ENCODE results near the gene TRIM33.

Gene TRIM33

GRCh38 chr1:114359791-114360190 is 151.2 kb downstream of the TRIM33 start:
- no peak for DNase-seq (ENCODE audit: low read depth, low spot score)
- WGBS (ENCODE audit: insufficient coverage, insufficient read length) = no CpG with 5 or more reads among the region's 1 CpG
- H3K36me3 ChIP-seq (ENCODE audit: control insufficient read depth, insufficient read depth, low read length) = no peaks in the 10 kb centered on the region
- H3K27ac ChIP-seq (ENCODE audit: low read length) = no peak overlapping the region
- H3K9me3 ChIP-seq (ENCODE audit: control insufficient read depth, insufficient read depth, low read length) = no peaks in the 10 kb centered on the region; the same call in 1 of the 2 replicates
- H3K4me1 ChIP-seq (ENCODE audit: control insufficient read depth, insufficient read depth, low read length) = no peaks in the 10 kb centered on the region
- no peaks in the 10 kb centered on the region for H3K27me3 ChIP-seq (ENCODE audit: control insufficient read depth, insufficient read depth, low read length)
- no peak overlapping the region for H3K4me3 ChIP-seq (ENCODE audit: low read length)

GRCh38 chr1:114355240-114355639 is 155.8 kb downstream of the TRIM33 start:
- Histone ChIP-seq H3K9me3 (ENCODE audit: control insufficient read depth, insufficient read depth, low read length) (no peaks in the 10 kb centered on the region), H3K27ac (ENCODE audit: low read length) (no peak overlapping the region), H3K4me1 (ENCODE audit: control insufficient read depth, insufficient read depth, low read length) (peaks cover 2% of the 10 kb centered on the region), H3K4me3 (ENCODE audit: low read length) (no peak overlapping the region), H3K36me3 (ENCODE audit: control insufficient read depth, insufficient read depth, low read length) (no peaks in the 10 kb centered on the region), H3K27me3 (ENCODE audit: control insufficient read depth, insufficient read depth, low read length) (no peaks in the 10 kb centered on the region)
- WGBS (ENCODE audit: insufficient coverage, insufficient read length) = no CpG with 5 or more reads among the region's 3 CpGs
- no peak for DNase-seq (ENCODE audit: low read depth, low spot score)

DNA sequence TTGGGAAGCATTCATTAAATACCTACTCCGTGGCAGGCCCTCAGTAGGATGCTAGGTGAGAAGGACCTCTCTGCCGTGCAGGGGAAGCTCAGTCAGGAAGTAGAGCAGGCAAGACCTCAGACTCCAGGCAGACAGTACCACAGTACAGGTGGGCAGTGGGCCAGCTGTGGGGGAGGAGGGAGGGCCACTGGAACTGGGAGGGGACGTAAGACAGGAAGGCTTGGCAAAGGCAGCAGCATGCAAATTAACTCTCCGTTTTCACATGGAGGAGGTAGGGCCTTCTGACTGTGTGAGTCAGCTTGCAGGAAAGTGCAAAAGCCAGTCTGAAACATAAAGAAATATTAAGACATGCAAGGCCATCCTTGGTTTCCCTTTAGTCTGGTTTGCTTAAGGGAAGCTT is 157.7 kb downstream of the TRIM33 start:
- Histone ChIP-seq H3K27ac (ENCODE audit: low read length) (no peak overlapping the region), H3K36me3 (ENCODE audit: control insufficient read depth, insufficient read depth, low read length) (no peaks in the 10 kb centered on the region), H3K4me3 (ENCODE audit: low read length) (no peak overlapping the region), H3K4me1 (ENCODE audit: control insufficient read depth, insufficient read depth, low read length) (peaks cover 2% of the 10 kb centered on the region), H3K27me3 (ENCODE audit: control insufficient read depth, insufficient read depth, low read length) (no peaks in the 10 kb centered on the region), H3K9me3 (ENCODE audit: control insufficient read depth, insufficient read depth, low read length) (no peaks in the 10 kb centered on the region)
- no peak for DNase-seq (ENCODE audit: low read depth, low spot score)
- WGBS (ENCODE audit: insufficient coverage, insufficient read length) = no CpG with 5 or more reads among the region's 4 CpGs

DNA sequence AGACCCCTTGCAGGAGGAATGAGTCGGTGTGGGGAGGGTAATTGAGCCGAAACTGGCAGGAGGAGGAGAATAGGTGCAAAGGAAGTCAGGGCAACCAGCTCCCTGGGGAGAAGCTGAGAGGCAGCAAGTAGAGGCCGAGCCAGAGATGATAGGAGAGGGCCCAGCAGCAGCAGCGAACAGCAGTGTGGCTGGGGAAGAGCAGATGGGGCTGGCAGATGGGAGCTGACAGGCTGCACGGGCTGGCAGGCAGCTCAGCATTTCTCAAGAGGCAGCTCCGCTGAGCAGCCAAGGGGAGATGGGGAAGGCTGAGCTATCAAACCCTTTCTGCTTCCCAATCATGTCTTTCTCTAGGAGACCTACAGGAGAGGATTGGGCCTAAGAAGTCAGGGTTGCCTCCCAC is 158.2 kb downstream of the TRIM33 start:
- no peak overlapping the region for H3K27ac ChIP-seq (ENCODE audit: low read length)
- H3K27me3 ChIP-seq (ENCODE audit: control insufficient read depth, insufficient read depth, low read length) = no peaks in the 10 kb centered on the region
- H3K36me3 ChIP-seq (ENCODE audit: control insufficient read depth, insufficient read depth, low read length) = no peaks in the 10 kb centered on the region
- no peak overlapping the region for H3K4me3 ChIP-seq (ENCODE audit: low read length)
- DNase-seq (ENCODE audit: low read depth, low spot score) = no peak
- H3K4me1 ChIP-seq (ENCODE audit: control insufficient read depth, insufficient read depth, low read length) = peaks cover 2% of the 10 kb centered on the region
- no CpG with 5 or more reads among the region's 6 CpGs for WGBS (ENCODE audit: insufficient coverage, insufficient read length)
- no peaks in the 10 kb centered on the region for H3K9me3 ChIP-seq (ENCODE audit: control insufficient read depth, insufficient read depth, low read length)

GRCh38 chr1:114350731-114351445 is 160.1 kb downstream of the TRIM33 start:
- H3K4me3 ChIP-seq (ENCODE audit: low read length) = no peak overlapping the region
- no CpG with 5 or more reads among the region's 10 CpGs for WGBS (ENCODE audit: insufficient coverage, insufficient read length)
- no peak overlapping the region for H3K27ac ChIP-seq (ENCODE audit: low read length)
- H3K36me3 ChIP-seq (ENCODE audit: control insufficient read depth, insufficient read depth, low read length) = no peaks in the 10 kb centered on the region
- H3K4me1 ChIP-seq (ENCODE audit: control insufficient read depth, insufficient read depth, low read length) = peaks cover 4% of the 10 kb centered on the region
- H3K27me3 ChIP-seq (ENCODE audit: control insufficient read depth, insufficient read depth, low read length) = no peaks in the 10 kb centered on the region
- no peak for DNase-seq (ENCODE audit: low read depth, low spot score)
- H3K9me3 ChIP-seq (ENCODE audit: control insufficient read depth, insufficient read depth, low read length) = no peaks in the 10 kb centered on the region

GRCh38 chr1:114349891-114350605 is 161.0 kb downstream of the TRIM33 start:
- no CpG with 5 or more reads among the region's 14 CpGs for WGBS (ENCODE audit: insufficient coverage, insufficient read length)
- Histone ChIP-seq H3K4me3 (ENCODE audit: low read length) (no peak overlapping the region), H3K27me3 (ENCODE audit: control insufficient read depth, insufficient read depth, low read length) (no peaks in the 10 kb centered on the region), H3K9me3 (ENCODE audit: control insufficient read depth, insufficient read depth, low read length) (no peaks in the 10 kb centered on the region), H3K27ac (ENCODE audit: low read length) (no peak overlapping the region), H3K4me1 (ENCODE audit: control insufficient read depth, insufficient read depth, low read length) (peaks cover 6% of the 10 kb centered on the region), H3K36me3 (ENCODE audit: control insufficient read depth, insufficient read depth, low read length) (no peaks in the 10 kb centered on the region)
- DNase-seq (ENCODE audit: low read depth, low spot score) = no peak

GRCh38 chr1:114347431-114348209 is 163.4 kb downstream of the TRIM33 start:
- DNase-seq (ENCODE audit: low read depth, low spot score) = no peak
- no CpG with 5 or more reads among the region's 9 CpGs for WGBS (ENCODE audit: insufficient coverage, insufficient read length)
- Histone ChIP-seq H3K27me3 (ENCODE audit: control insufficient read depth, insufficient read depth, low read length) (no peaks in the 10 kb centered on the region), H3K27ac (ENCODE audit: low read length) (no peak overlapping the region), H3K36me3 (ENCODE audit: control insufficient read depth, insufficient read depth, low read length) (no peaks in the 10 kb centered on the region), H3K4me1 (ENCODE audit: control insufficient read depth, insufficient read depth, low read length) (peaks cover 4% of the 10 kb centered on the region; the same call in 1 of the 2 replicates), H3K9me3 (ENCODE audit: control insufficient read depth, insufficient read depth, low read length) (no peaks in the 10 kb centered on the region), H3K4me3 (ENCODE audit: low read length) (no peak overlapping the region)

GRCh38 chr1:114346480-114347029 is 164.4 kb downstream of the TRIM33 start:
- Histone ChIP-seq H3K4me3 (ENCODE audit: low read length) (peak overlapping the region; percentile 22; the same call in 1 of the 2 replicates), H3K27me3 (ENCODE audit: control insufficient read depth, insufficient read depth, low read length) (no peaks in the 10 kb centered on the region), H3K4me1 (ENCODE audit: control insufficient read depth, insufficient read depth, low read length) (peaks cover 4% of the 10 kb centered on the region; the same call in 1 of the 2 replicates), H3K27ac (ENCODE audit: low read length) (no peak overlapping the region), H3K9me3 (ENCODE audit: control insufficient read depth, insufficient read depth, low read length) (no peaks in the 10 kb centered on the region), H3K36me3 (ENCODE audit: control insufficient read depth, insufficient read depth, low read length) (no peaks in the 10 kb centered on the region)
- no CpG with 5 or more reads among the region's 33 CpGs for WGBS (ENCODE audit: insufficient coverage, insufficient read length)
- peak; percentile 88 for DNase-seq (ENCODE audit: low read depth, low spot score)

DNA sequence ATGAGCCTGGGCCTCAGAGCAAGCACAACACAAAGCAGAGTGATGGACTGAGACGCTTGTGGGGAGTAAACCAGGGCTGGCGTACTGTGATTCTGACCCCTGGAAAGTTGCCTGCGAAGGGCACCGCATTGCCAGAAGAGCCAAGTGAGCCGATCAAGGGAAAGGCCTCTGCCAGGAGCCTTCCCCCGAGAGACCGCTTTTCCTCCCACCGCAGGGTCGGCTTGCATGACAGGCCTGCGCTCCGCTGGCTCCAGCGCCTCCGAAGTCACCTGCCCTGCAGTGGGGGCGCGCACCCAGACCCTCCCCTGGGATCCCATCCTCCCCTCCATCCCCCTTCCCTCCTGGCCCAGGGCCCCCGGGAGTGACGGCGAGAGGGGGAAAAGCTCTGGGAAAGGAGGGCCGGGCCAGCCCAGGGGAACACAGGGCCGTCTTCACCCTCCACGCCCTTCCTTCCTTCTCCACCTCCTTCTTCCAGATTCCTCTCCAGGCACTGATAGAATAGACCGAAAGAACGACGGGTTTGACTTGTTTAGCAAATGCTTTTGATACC is 165.0 kb downstream of the TRIM33 start:
- Histone ChIP-seq H3K27me3 (ENCODE audit: control insufficient read depth, insufficient read depth, low read length) (no peaks in the 10 kb centered on the region), H3K36me3 (ENCODE audit: control insufficient read depth, insufficient read depth, low read length) (no peaks in the 10 kb centered on the region), H3K27ac (ENCODE audit: low read length) (no peak overlapping the region), H3K4me1 (ENCODE audit: control insufficient read depth, insufficient read depth, low read length) (peaks cover 4% of the 10 kb centered on the region; the same call in 1 of the 2 replicates), H3K9me3 (ENCODE audit: control insufficient read depth, insufficient read depth, low read length) (no peaks in the 10 kb centered on the region), H3K4me3 (ENCODE audit: low read length) (peak overlapping the region; percentile 22; the same call in 1 of the 2 replicates)
- DNase-seq (ENCODE audit: low read depth, low spot score) = no peak
- no CpG with 5 or more reads among the region's 24 CpGs for WGBS (ENCODE audit: insufficient coverage, insufficient read length)

- H3K4me3 ChIP-seq (ENCODE audit: low read length) = no peak overlapping the region
- no peak for DNase-seq (ENCODE audit: low read depth, low spot score)
- H3K4me1 ChIP-seq (ENCODE audit: control insufficient read depth, insufficient read depth, low read length) = peaks cover 4% of the 10 kb centered on the region; the same call in 1 of the 2 replicates
- H3K36me3 ChIP-seq (ENCODE audit: control insufficient read depth, insufficient read depth, low read length) = no peaks in the 10 kb centered on the region
- no peaks in the 10 kb centered on the region for H3K27me3 ChIP-seq (ENCODE audit: control insufficient read depth, insufficient read depth, low read length)
- no peaks in the 10 kb centered on the region for H3K9me3 ChIP-seq (ENCODE audit: control insufficient read depth, insufficient read depth, low read length)
- no CpG with 5 or more reads among the region's 4 CpGs for WGBS (ENCODE audit: insufficient coverage, insufficient read length)
- no peak overlapping the region for H3K27ac ChIP-seq (ENCODE audit: low read length)
These were observed 166.3 kb downstream of the TRIM33 start for GRCh38 chr1:114344656-114345055.
